H9 (cell line): ENCODE data around the gene DLEC1. TPM values are rescaled to one million over a fixed set of nuclear protein-coding genes. Genes with fewer than 3 reads are reported as not detected.

Experiments used
- DNase-seq: peaks from one replicate; pipeline ENCODE4 v3.0.0-alpha.2; 2017
- H2AFZ ChIP-seq: one replicate; pipeline ENCODE4 v1.6.1; 2013; ENCODE audit warnings: mild to moderate bottlenecking, low read length, control low read depth, moderate library complexity
- H2AK5ac ChIP-seq: 2 replicates; pipeline ENCODE4 v1.6.1; 2013; ENCODE audit warnings: low read length, control low read depth, mixed read lengths; ENCODE audit not compliant: insufficient read length
- H2BK120ac ChIP-seq: one replicate; pipeline ENCODE4 v1.6.1; 2013; ENCODE audit warnings: low read depth, mild to moderate bottlenecking, low read length, control low read depth, inconsistent platforms; ENCODE audit not compliant: poor library complexity, severe bottlenecking
- H2BK12ac ChIP-seq: 2 replicates; pipeline ENCODE4 v1.6.1; 2013; ENCODE audit warnings: low read length, control low read depth, mixed read lengths, low read depth; ENCODE audit not compliant: insufficient read length
- H2BK15ac ChIP-seq: 2 replicates; pipeline ENCODE4 v1.6.1; 2013; ENCODE audit warnings: low read depth, low read length, control low read depth
- H2BK20ac ChIP-seq: one replicate; pipeline ENCODE4 v1.6.1; 2013; ENCODE audit warnings: low read depth, mild to moderate bottlenecking, low read length, control low read depth, inconsistent platforms; ENCODE audit not compliant: poor library complexity, severe bottlenecking
- H2BK5ac ChIP-seq: 2 replicates; pipeline ENCODE4 v1.6.1; 2013; ENCODE audit warnings: low read length, control low read depth, mixed read lengths; ENCODE audit not compliant: insufficient read length
- H3K14ac ChIP-seq: 2 replicates; pipeline ENCODE4 v1.6.1; 2013; ENCODE audit warnings: low read length, control low read depth; ENCODE audit not compliant: insufficient read depth
- H3K18ac ChIP-seq: 2 replicates; pipeline ENCODE4 v1.6.1; 2013; ENCODE audit warnings: low read depth, mild to moderate bottlenecking, mixed read lengths, low read length, control low read depth; ENCODE audit not compliant: insufficient read length
- H3K23ac ChIP-seq: 2 replicates; pipeline ENCODE4 v1.6.1; 2013; ENCODE audit warnings: low read length, control low read depth, mixed read lengths, low read depth; ENCODE audit not compliant: insufficient read length
- H3K23me2 ChIP-seq: 2 replicates; pipeline ENCODE4 v1.6.1; 2013; ENCODE audit warnings: low read depth, mild to moderate bottlenecking, mixed read lengths, low read length, control low read depth; ENCODE audit not compliant: insufficient read length, poor library complexity, severe bottlenecking
- H3K27ac ChIP-seq: 2 replicates; pipeline ENCODE4 v1.5.1; 2013; ENCODE audit warnings: low read length, control low read depth, mixed read lengths, low read depth; ENCODE audit not compliant: insufficient read length
- H3K27me3 ChIP-seq: 2 replicates; pipeline ENCODE4 v1.6.1; 2013; ENCODE audit warnings: low read length, control low read depth, inconsistent platforms; ENCODE audit not compliant: insufficient read depth
- H3K4ac ChIP-seq: 2 replicates; pipeline ENCODE4 v1.6.1; 2013; ENCODE audit warnings: low read depth, mild to moderate bottlenecking, control low read depth, inconsistent platforms, low read length, moderate library complexity
- H3K4me1 ChIP-seq: 2 replicates; pipeline ENCODE4 v1.6.1; 2013; ENCODE audit warnings: low read length, control low read depth, inconsistent platforms; ENCODE audit not compliant: insufficient read depth
- H3K4me2 ChIP-seq: 2 replicates; pipeline ENCODE4 v1.6.1; 2013; ENCODE audit warnings: low read length, control low read depth, mixed read lengths; ENCODE audit not compliant: insufficient read length, insufficient read depth
- H3K56ac ChIP-seq: 2 replicates; pipeline ENCODE4 v1.6.1; 2013; ENCODE audit warnings: low read depth, mild to moderate bottlenecking, mixed read lengths, low read length, control low read depth; ENCODE audit not compliant: insufficient read length
- H3K79me1 ChIP-seq: 2 replicates; pipeline ENCODE4 v1.6.1; 2013; ENCODE audit warnings: low read depth, mild to moderate bottlenecking, moderate library complexity, low read length, control low read depth, inconsistent platforms; ENCODE audit not compliant: insufficient read depth, poor library complexity, severe bottlenecking
- H3K79me2 ChIP-seq: 2 replicates; pipeline ENCODE4 v1.6.1; 2013; ENCODE audit warnings: low read length, control low read depth, inconsistent platforms; ENCODE audit not compliant: insufficient read depth
- H3K9ac ChIP-seq: 2 replicates; pipeline ENCODE4 v1.6.1; 2013; ENCODE audit warnings: low read length, control low read depth, mixed read lengths; ENCODE audit not compliant: insufficient read length; ENCODE audit errors: extremely low read depth
- H3K9me3 ChIP-seq: one replicate; pipeline ENCODE4 v1.6.1; 2013; ENCODE audit warnings: low read depth, low read length, inconsistent platforms; ENCODE audit not compliant: control insufficient read depth
- H3T11ph ChIP-seq: one replicate; pipeline ENCODE4 v1.6.1; 2013; ENCODE audit warnings: mild to moderate bottlenecking, low read length, control low read depth, inconsistent platforms
- H4K20me1 ChIP-seq: one replicate; pipeline ENCODE4 v1.6.1; 2013; ENCODE audit not compliant: control insufficient read depth, insufficient read length, insufficient read depth
- H4K5ac ChIP-seq: 2 replicates; pipeline ENCODE4 v1.6.1; 2013; ENCODE audit warnings: low read depth, mild to moderate bottlenecking, mixed read lengths, low read length, control low read depth; ENCODE audit not compliant: insufficient read length
- H4K8ac ChIP-seq: replicated peaks from 2 replicates; pipeline ENCODE4 v1.6.1; 2013; ENCODE audit warnings: low read length, control low read depth, mixed read lengths, low read depth; ENCODE audit not compliant: insufficient read length
- H4K91ac ChIP-seq: 2 replicates; pipeline ENCODE4 v1.6.1; 2013; ENCODE audit warnings: low read depth, mild to moderate bottlenecking, moderate library complexity, mixed read lengths, low read length, control low read depth; ENCODE audit not compliant: insufficient read length
- H3K27ac Mint-ChIP-seq, 3 experiments: 2 replicates in 2 of 3; 3 replicates in 1 of 3; pipeline ENCODE4 v1.8.0; 2020 to 2021; ENCODE audit warnings: mixed read lengths in 3 of 3, mild to moderate bottlenecking in 1 of 3, moderate library complexity in 1 of 3
- H3K27me3 Mint-ChIP-seq: 2 replicates; pipeline ENCODE4 v1.8.0; 2021; ENCODE audit warnings: low read depth, mild to moderate bottlenecking, moderate library complexity, mixed read lengths
- H3K36me3 Mint-ChIP-seq, 3 experiments: 2 replicates in 2 of 3; 3 replicates in 1 of 3; pipeline ENCODE4 v1.8.0; 2020 to 2021; ENCODE audit warnings: low read depth in 3 of 3, mixed read lengths in 3 of 3; ENCODE audit not compliant: insufficient read depth in 1 of 3
- H3K4me1 Mint-ChIP-seq, 2 experiments: 2 replicates each; pipeline ENCODE4 v1.8.0; 2020; ENCODE audit warnings: mixed read lengths in 2 of 2
- H3K4me3 Mint-ChIP-seq, 2 experiments: 2 replicates in 1 of 2; 3 replicates in 1 of 2; pipeline ENCODE4 v1.8.0; 2020 to 2021; ENCODE audit warnings: mild to moderate bottlenecking in 2 of 2, mixed read lengths in 2 of 2, moderate library complexity in 1 of 2
- H3K9me3 Mint-ChIP-seq, 2 experiments: 2 replicates in 1 of 2; 3 replicates in 1 of 2; pipeline ENCODE4 v1.8.0; 2020; ENCODE audit warnings: mild to moderate bottlenecking in 2 of 2, mixed read lengths in 2 of 2, moderate library complexity in 1 of 2
- CTCF ChIP-seq: fragments of 200-600 bp; sonication (generic); conservative IDR thresholded peaks from 3 replicates; pipeline ENCODE4 v1.8.0; 2021; ENCODE audit warnings: antibody characterized with exemption, mild to moderate bottlenecking
- WGBS: extraction: QIAGEN DNeasy Blood & Tissue Kit; methylation state at CpG from one replicate; pipeline ENCODE4 v1.1.7; 2013; ENCODE audit warnings: missing lambda C conversion rate, low lambda C conversion rate, mixed read lengths; ENCODE audit not compliant: insufficient read length; ENCODE audit errors: extremely low coverage; 5-methylcytosine and 5-hydroxymethylcytosine counted together
- total RNA-seq: library from RNA; stranded (reverse); gene quantifications from 2 replicates; pipeline ENCODE4 v1.2.1, GENCODE V29; 2021

Gene DLEC1
- total RNA-seq, 1 experiment from 2014 or later = 2.1 TPM

DNA sequence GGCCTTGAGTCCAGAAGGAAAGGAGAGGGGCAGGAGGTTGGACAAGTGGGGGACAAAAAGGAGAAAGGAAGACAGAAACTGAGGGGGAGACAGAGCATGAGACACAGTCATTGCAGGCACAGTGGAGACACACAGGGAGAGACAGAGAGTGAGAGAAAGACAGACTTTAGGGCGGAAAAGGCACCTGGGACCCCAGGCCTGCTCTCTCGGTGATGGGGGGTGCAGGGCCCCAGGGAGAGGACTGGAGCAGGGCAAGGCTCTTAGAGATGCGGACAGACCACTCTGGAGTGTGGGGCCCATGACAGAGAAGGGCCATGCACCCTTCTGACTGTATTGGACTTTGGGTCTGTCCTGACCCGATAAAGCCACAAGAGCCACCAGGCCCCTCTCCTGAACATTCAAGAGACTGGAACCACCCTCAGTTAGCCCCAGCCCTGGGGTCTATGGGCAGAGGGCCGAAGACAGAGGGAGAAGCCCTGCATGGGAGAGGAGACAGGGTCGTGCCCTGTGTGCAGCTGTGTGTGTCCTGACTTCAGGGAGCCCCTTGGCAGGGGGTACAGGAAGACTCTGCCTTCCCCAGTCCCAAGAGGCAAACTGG lies 22.1 kb upstream of the DLEC1 start:
- Histone ChIP-seq H3K18ac (no peak overlapping the region), H2AFZ (no peak overlapping the region), H3T11ph (no peak overlapping the region), H3K9ac (no peak overlapping the region), H3K27ac (no peak overlapping the region), H2BK15ac (no peak overlapping the region; the same call in 1 of the 2 replicates), H4K8ac (no peak overlapping the region), H3K4me1 (no peaks in the 10 kb centered on the region), H3K4ac (no peak overlapping the region), H3K56ac (no peak overlapping the region), H2AK5ac (no peak overlapping the region), H3K14ac (no peak overlapping the region), H3K9me3 (no peaks in the 10 kb centered on the region), H4K20me1 (no peaks in the 10 kb centered on the region), H3K23ac (no peak overlapping the region), H4K5ac (no peak overlapping the region), H2BK120ac (no peak overlapping the region), H3K79me1 (no peaks in the 10 kb centered on the region), H3K4me2 (no peak overlapping the region), H2BK20ac (no peak overlapping the region), H3K79me2 (no peaks in the 10 kb centered on the region), H3K23me2 (no peaks in the 10 kb centered on the region), H4K91ac (no peak overlapping the region), H2BK5ac (no peak overlapping the region), H2BK12ac (no peak overlapping the region), H3K27me3 (no peaks in the 10 kb centered on the region)
- Mint-ChIP-seq H3K4me3 (no peak overlapping the region), H3K9me3 (no peaks in the 10 kb centered on the region), H3K27ac (peak overlapping the region in 1 of 3 experiments; percentile 93; a peak in 3 of 7 replicates), H3K36me3 (peaks cover 5 to 36% (median 19%) of the 10 kb centered on the region in 3 experiments; a peak in 6 of 7 replicates), H3K4me1 (no peaks in the 10 kb centered on the region), H3K27me3 (no peaks in the 10 kb centered on the region)
- TF ChIP-seq CTCF = no peak
- DNase-seq = no peak
- WGBS = no CpG with 5 or more reads among the region's 6 CpGs
